Measurements from ENCODE around the gene KCNK2. TPM values are rescaled to one million over a fixed set of nuclear protein-coding genes. Genes with fewer than 3 reads are reported as not detected.

KCNK2 gene
- polyA plus RNA-seq, 3 donors = not detected

DNA sequence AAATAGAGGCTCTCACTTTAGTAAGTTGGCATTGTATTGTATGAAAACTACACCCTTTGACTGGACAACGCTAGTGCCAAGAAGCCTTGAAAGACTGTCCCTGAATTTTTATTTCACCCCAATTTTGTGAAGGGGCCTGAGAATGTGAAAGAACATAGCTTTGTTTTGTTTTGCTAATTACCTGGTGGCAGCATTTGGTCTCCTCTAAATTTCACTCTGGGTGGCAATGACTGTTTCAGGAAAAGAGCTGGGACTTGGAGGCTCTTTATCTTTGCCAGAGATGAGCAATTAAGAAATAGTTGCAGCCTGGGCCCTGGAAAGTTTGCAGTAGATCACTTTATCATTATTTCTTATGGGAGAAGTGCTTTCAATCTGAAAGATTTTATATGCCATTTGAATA lies 117.6 kb downstream of the KCNK2 start:
- no peak overlapping the region for H3K27ac ChIP-seq (ENCODE audit: low read depth in 1 of 2, low read length in 2 of 2)
- no peaks in the 10 kb centered on the region for H3K27me3 ChIP-seq (ENCODE audit: control insufficient read depth in 2 of 2, insufficient read depth in 2 of 2, low read length in 2 of 2)
- H3K79me2 ChIP-seq (ENCODE audit: insufficient read depth, low read length) = no peaks in the 10 kb centered on the region
- H3K4me1 ChIP-seq (ENCODE audit: control insufficient read depth in 1 of 2, insufficient read depth in 2 of 2, low read length in 2 of 2) = no peaks in the 10 kb centered on the region
- H3K4me1 Mint-ChIP-seq = no peaks in the 10 kb centered on the region
- peaks cover 0 to 3% (median 0%) of the 10 kb centered on the region in 7 donors for H3K9me3 Mint-ChIP-seq
- H2AFZ ChIP-seq (ENCODE audit: insufficient read depth, low read depth, low read length, poor library complexity, severe bottlenecking) = no peak overlapping the region
- H3K36me3 Mint-ChIP-seq = no peaks in the 10 kb centered on the region
- H4K20me1 ChIP-seq (ENCODE audit: insufficient read depth, low read length) = no peaks in the 10 kb centered on the region
- WGBS (ENCODE audit: insufficient coverage) = no CpG with 5 or more reads among the region's 1 CpG
- intact Hi-C loops (cut with micrococcal nuclease) = no loop called here
- no peak for DNase-seq
- H3K4me3 ChIP-seq (replicated peaks in 1 of 3; ENCODE audit: low read depth in 2 of 3, low read length in 3 of 3) = no peak overlapping the region
- H3K9me3 ChIP-seq (replicated peaks in 1 of 2; ENCODE audit: control insufficient read depth in 1 of 2, insufficient read depth in 1 of 2, low read length in 2 of 2) = no peaks in the 10 kb centered on the region
- no peak overlapping the region for H3K4me2 ChIP-seq (replicated peaks; ENCODE audit: extremely low read depth, low read length, poor library complexity, severe bottlenecking)
- no peak overlapping the region for H3K4me3 Mint-ChIP-seq
- H3K36me3 ChIP-seq (replicated peaks in 1 of 2; ENCODE audit: control insufficient read depth in 1 of 2, insufficient read depth in 2 of 2, low read length in 2 of 2) = no peaks in the 10 kb centered on the region
- H3K27me3 Mint-ChIP-seq (ENCODE audit: low read depth in 3 of 3) = peaks cover 0 to 2% (median 0%) of the 10 kb centered on the region in 3 donors
- no peak overlapping the region for H3K27ac Mint-ChIP-seq
- no peak for TF ChIP-seq CTCF (IDR thresholded peaks at IDR 0.05)
- no peak overlapping the region for H3K9ac ChIP-seq (ENCODE audit: insufficient read depth, low read length, poor library complexity, severe bottlenecking)

DNA sequence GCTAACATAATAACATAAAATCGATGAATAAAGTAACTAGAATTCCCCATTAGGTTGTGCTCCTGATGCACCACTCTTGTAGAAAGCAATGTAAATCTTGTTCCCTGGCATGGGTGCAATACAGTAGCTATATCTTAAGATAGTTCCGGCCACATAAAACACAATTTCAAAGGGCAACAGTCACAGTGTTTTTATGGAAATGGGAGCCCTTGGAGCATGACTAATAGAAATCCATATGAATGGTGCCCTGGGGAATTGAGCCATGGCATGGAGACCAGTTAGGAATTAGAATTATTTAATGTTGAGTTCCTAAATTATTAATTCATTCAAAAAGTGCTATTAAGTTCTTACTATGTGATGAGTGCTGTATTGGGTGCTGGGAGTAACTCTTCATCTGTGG lies 118.7 kb downstream of the KCNK2 start:
- no peak overlapping the region for H3K27ac ChIP-seq (ENCODE audit: low read depth in 1 of 2, low read length in 2 of 2)
- no peaks in the 10 kb centered on the region for H3K4me1 ChIP-seq (ENCODE audit: control insufficient read depth in 1 of 2, insufficient read depth in 2 of 2, low read length in 2 of 2)
- H3K9ac ChIP-seq (ENCODE audit: insufficient read depth, low read length, poor library complexity, severe bottlenecking) = no peak overlapping the region
- no peaks in the 10 kb centered on the region for H3K27me3 ChIP-seq (ENCODE audit: control insufficient read depth in 2 of 2, insufficient read depth in 2 of 2, low read length in 2 of 2)
- H4K20me1 ChIP-seq (ENCODE audit: insufficient read depth, low read length) = no peaks in the 10 kb centered on the region
- no peak for DNase-seq
- no peak overlapping the region for H3K27ac Mint-ChIP-seq
- H3K4me3 Mint-ChIP-seq = no peak overlapping the region
- no peaks in the 10 kb centered on the region for H3K4me1 Mint-ChIP-seq
- H3K79me2 ChIP-seq (ENCODE audit: insufficient read depth, low read length) = no peaks in the 10 kb centered on the region
- no CpG with 5 or more reads among the region's 2 CpGs for WGBS (ENCODE audit: insufficient coverage)
- H3K27me3 Mint-ChIP-seq (ENCODE audit: low read depth in 3 of 3) = peaks cover 0 to 4% (median 0%) of the 10 kb centered on the region in 3 donors
- no peak overlapping the region for H3K4me2 ChIP-seq (replicated peaks; ENCODE audit: extremely low read depth, low read length, poor library complexity, severe bottlenecking)
- no peak overlapping the region for H3K4me3 ChIP-seq (replicated peaks in 1 of 3; ENCODE audit: low read depth in 2 of 3, low read length in 3 of 3)
- H3K9me3 Mint-ChIP-seq = peaks cover 0 to 3% (median 0%) of the 10 kb centered on the region in 7 donors
- H3K36me3 Mint-ChIP-seq = no peaks in the 10 kb centered on the region
- no peak overlapping the region for H2AFZ ChIP-seq (ENCODE audit: insufficient read depth, low read depth, low read length, poor library complexity, severe bottlenecking)
- TF ChIP-seq CTCF (IDR thresholded peaks at IDR 0.05) = no peak
- intact Hi-C loops (cut with micrococcal nuclease) = no loop called here
- no peaks in the 10 kb centered on the region for H3K9me3 ChIP-seq (replicated peaks in 1 of 2; ENCODE audit: control insufficient read depth in 1 of 2, insufficient read depth in 1 of 2, low read length in 2 of 2)
- H3K36me3 ChIP-seq (replicated peaks in 1 of 2; ENCODE audit: control insufficient read depth in 1 of 2, insufficient read depth in 2 of 2, low read length in 2 of 2) = no peaks in the 10 kb centered on the region

Measured in CD14-positive monocyte (primary cell).